Colonic mucosa (tissue), 4 donors: ENCODE results near the gene NTM. TPM values are rescaled to one million over a fixed set of nuclear protein-coding genes. Genes with fewer than 3 reads are reported as not detected.

Source experiments
- DNase-seq: peaks from one replicate; pipeline ENCODE4 v3.0.0-alpha.2; 2020
- H3K27ac ChIP-seq: fragments of 200-600 bp; one replicate; pipeline ENCODE4 v1.8.0; 2021
- H3K27me3 ChIP-seq: fragments of 200-600 bp; one replicate; pipeline ENCODE4 v1.8.0; 2021
- H3K36me3 ChIP-seq: fragments of 200-600 bp; one replicate; pipeline ENCODE4 v1.8.0; 2021
- H3K4me1 ChIP-seq: fragments of 200-600 bp; one replicate; pipeline ENCODE4 v1.8.0; 2021; ENCODE audit warnings: mild to moderate bottlenecking
- H3K4me3 ChIP-seq: fragments of 200-600 bp; one replicate; pipeline ENCODE4 v1.8.0; 2021
- H3K9ac ChIP-seq, 2 donors: one replicate each; pipeline ENCODE4 v1.7.0; 2013; ENCODE audit warnings: control low read depth in 2 of 2, low read depth in 2 of 2, low read length in 2 of 2
- H3K9me3 ChIP-seq: fragments of 200-600 bp; one replicate; pipeline ENCODE4 v1.8.0; 2021
- intact Hi-C: fragments of 100-400 bp; cut with DNase I; formaldehyde crosslinking; loops from one replicate; pipeline ENCODE4 v1.14.1; 2022
- total RNA-seq, 2 donors: library from RNA; stranded (reverse); fragmentation: NEBNext Ultra II Directional in 1 of 2; extraction: Animal tissue kit (Norgen Biotek cat#: 25700) in 1 of 2; gene quantifications; one replicate each; pipeline ENCODE4 v1.2.1, GENCODE V29; 2021
- TF ChIP-seq, protein P1 (sequence below): fragments of 200-600 bp; IDR thresholded peaks from one replicate; pipeline ENCODE4 v1.8.0; 2022; ENCODE audit warnings: antibody characterized with exemption, mild to moderate bottlenecking
- donor health status: healthy.
- donor health status: DM: no; HTN: no; CAD: no.
- donor health status: DM: no; HTN: no; CAD: no.

Gene NTM
- total RNA-seq, 2 donors from 2014 or later = 1.6 to 2.8 TPM

DNA sequence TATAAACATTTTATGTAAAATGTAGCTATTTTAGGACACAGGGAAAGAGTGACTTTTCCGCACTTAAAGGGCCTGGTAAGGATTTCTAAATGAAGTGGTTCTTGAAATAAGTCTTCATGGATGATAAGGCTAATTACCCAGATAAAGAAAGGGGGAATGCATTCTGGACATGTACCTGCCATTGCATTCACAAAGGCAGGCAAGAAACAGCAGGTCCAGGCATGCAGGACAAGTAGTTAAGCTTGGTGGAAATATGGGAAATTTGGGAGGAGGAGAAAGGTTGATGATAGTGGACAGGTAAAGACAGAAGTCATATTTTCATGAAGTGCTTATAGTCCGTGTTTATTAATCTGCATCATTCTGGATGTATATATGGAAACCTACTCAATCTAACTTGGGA lies 621.2 kb downstream of the NTM start:
- H3K4me1 ChIP-seq = no peaks in the 10 kb centered on the region
- TF ChIP-seq, protein P1, sequence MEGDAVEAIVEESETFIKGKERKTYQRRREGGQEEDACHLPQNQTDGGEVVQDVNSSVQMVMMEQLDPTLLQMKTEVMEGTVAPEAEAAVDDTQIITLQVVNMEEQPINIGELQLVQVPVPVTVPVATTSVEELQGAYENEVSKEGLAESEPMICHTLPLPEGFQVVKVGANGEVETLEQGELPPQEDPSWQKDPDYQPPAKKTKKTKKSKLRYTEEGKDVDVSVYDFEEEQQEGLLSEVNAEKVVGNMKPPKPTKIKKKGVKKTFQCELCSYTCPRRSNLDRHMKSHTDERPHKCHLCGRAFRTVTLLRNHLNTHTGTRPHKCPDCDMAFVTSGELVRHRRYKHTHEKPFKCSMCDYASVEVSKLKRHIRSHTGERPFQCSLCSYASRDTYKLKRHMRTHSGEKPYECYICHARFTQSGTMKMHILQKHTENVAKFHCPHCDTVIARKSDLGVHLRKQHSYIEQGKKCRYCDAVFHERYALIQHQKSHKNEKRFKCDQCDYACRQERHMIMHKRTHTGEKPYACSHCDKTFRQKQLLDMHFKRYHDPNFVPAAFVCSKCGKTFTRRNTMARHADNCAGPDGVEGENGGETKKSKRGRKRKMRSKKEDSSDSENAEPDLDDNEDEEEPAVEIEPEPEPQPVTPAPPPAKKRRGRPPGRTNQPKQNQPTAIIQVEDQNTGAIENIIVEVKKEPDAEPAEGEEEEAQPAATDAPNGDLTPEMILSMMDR = no peak
- DNase-seq = no peak
- no peaks in the 10 kb centered on the region for H3K27me3 ChIP-seq
- no peak overlapping the region for H3K4me3 ChIP-seq
- intact Hi-C loops = no loop called here
- no peaks in the 10 kb centered on the region for H3K9me3 ChIP-seq
- H3K9ac ChIP-seq = no peak overlapping the region
- no peak overlapping the region for H3K27ac ChIP-seq
- H3K36me3 ChIP-seq = no peaks in the 10 kb centered on the region

DNA sequence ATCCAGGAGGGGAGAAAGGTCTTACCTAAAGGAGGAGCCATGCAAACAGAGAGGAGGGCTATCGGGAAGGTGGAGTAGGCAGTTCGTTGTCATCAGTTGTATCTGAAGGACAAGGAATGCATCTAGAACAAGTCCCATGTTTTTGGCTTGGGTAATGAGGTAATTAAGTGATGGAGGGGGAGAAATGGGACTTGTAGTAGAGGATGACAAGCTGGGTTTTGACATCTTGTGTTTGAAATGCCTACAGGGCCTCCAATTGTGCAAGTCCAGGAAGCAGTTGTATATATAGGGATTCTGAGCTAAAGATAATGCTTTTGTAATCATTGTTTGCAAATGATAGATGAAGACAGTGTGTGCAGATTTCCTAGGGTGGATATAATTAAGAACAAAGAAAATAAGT lies 622.8 kb downstream of the NTM start:
- H3K27ac ChIP-seq = no peak overlapping the region

DNA sequence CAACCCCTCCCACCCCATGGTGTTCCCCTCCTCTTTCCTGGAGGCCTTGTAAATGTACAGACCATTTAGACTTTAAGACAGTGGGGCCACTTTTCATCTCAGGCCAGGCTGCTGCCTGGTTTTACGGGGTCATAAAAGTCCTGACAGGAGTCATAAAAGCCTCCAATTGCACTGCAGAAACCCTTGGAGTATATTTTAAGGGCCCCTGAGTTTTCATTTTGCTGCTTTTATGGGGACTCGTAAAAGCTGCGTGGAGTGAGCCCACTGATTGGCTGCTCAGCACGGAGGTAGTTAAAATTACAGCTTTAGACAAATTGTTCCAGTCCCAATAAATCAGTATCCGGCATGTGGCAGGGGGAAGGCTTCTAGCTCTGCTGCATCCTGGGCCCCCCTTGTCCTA lies 627.6 kb downstream of the NTM start:
- TF ChIP-seq, protein P1 = no peak
- peak; percentile 27 for DNase-seq
- no peaks in the 10 kb centered on the region for H3K4me1 ChIP-seq
- no peaks in the 10 kb centered on the region for H3K36me3 ChIP-seq
- H3K9me3 ChIP-seq = no peaks in the 10 kb centered on the region
- H3K4me3 ChIP-seq = no peak overlapping the region
- H3K9ac ChIP-seq = no peak overlapping the region
- intact Hi-C loops = no loop called here
- no peaks in the 10 kb centered on the region for H3K27me3 ChIP-seq
- H3K27ac ChIP-seq = no peak overlapping the region

More for the DNA sequence above, 622.8 kb downstream of the NTM start:
- no peaks in the 10 kb centered on the region for H3K4me1 ChIP-seq
- no peaks in the 10 kb centered on the region for H3K36me3 ChIP-seq
- H3K9me3 ChIP-seq = no peaks in the 10 kb centered on the region
- H3K27me3 ChIP-seq = no peaks in the 10 kb centered on the region
- no peak overlapping the region for H3K4me3 ChIP-seq
- TF ChIP-seq, protein P1 = no peak
- H3K9ac ChIP-seq = no peak overlapping the region
- intact Hi-C loops = no loop called here
- DNase-seq = no peak

DNA sequence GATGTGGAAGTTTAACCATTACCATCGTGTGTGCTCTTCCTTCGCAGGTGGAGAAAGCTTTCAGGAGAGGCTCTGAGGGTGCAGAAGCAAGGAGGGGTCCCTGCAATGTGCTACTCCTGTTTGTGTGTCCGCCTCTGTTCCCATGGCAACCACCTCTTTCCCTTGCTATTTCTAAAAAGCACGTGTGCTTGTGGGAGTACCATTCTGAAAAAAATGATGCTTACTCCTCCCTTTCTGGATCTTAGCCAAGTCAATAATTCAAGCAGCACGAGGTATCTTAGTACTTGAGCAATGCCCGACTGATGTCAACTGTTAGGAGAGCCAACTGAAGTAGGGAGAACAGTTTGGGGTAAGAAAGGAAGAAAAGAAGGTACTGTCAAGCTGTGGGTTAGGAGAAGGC lies 628.7 kb downstream of the NTM start:
- Histone ChIP-seq H3K4me1 (no peaks in the 10 kb centered on the region), H3K9ac (no peak overlapping the region), H3K36me3 (no peaks in the 10 kb centered on the region), H3K27me3 (no peaks in the 10 kb centered on the region), H3K9me3 (no peaks in the 10 kb centered on the region), H3K27ac (no peak overlapping the region), H3K4me3 (no peak overlapping the region)
- TF ChIP-seq, protein P1 = no peak
- intact Hi-C loops = no loop called here
- DNase-seq = no peak

DNA sequence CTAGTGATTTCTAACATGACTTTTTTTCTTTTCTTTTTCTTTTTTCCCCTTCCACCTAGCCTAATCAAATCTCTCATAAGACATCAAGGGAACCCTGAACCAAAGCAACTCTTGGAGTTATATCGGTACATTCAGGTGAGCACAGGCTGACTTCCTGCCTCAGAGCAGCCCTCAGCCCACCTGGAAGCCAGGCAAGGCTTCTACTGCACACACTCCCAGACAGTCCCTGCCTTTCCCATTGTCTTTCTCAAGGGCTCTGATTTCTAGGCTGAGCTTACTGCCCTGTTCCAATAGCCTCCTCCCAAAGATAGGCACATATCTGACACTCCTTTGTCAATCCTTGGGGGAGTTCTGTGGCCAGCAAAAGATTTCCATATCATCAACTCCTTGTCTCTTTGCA lies 629.5 kb downstream of the NTM start:
- intact Hi-C loops = no loop called here
- no peak overlapping the region for H3K27ac ChIP-seq
- no peaks in the 10 kb centered on the region for H3K36me3 ChIP-seq
- H3K27me3 ChIP-seq = no peaks in the 10 kb centered on the region
- no peaks in the 10 kb centered on the region for H3K9me3 ChIP-seq
- H3K4me3 ChIP-seq = no peak overlapping the region
- H3K4me1 ChIP-seq = no peaks in the 10 kb centered on the region
- no peak for DNase-seq
- TF ChIP-seq, protein P1 = no peak
- no peak overlapping the region for H3K9ac ChIP-seq

DNA sequence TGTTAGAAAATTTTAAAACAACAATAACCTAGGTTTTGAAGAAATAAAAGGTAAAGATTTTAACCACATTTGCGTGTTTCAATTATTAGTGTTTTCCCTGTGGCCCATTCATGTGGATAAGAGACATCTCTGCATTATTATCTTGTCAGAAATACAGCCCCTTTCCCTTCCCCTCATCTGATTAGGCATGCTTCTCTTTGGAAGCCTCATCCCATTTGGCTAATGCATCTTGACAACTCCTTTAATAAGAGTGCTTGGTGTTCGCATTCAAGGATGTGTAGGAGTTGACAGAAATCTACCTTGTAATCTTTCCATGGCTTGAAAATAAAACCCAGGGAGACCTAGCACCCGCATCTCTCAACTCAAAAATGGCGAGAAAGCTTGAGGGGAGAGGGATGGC lies 635.5 kb downstream of the NTM start:
- Histone ChIP-seq H3K9me3 (no peaks in the 10 kb centered on the region), H3K4me3 (no peak overlapping the region), H3K4me1 (no peaks in the 10 kb centered on the region), H3K27ac (no peak overlapping the region), H3K9ac (no peak overlapping the region), H3K36me3 (no peaks in the 10 kb centered on the region), H3K27me3 (no peaks in the 10 kb centered on the region)
- no peak for DNase-seq
- intact Hi-C loops = no loop called here
- TF ChIP-seq, protein P1 = no peak
